ENCODE data around the gene GALM.
A peak's percentile ranks its signal among the peaks of the same experiment; 100 is the strongest.
"Not testable (repeated sequence)": the region's sequence is repeated elsewhere in the genome, so short reads cannot be mapped to it uniquely, and the experiment has no call there.

Gene GALM

GRCh38 chr2:38742797-38743559 is 77.1 kb downstream of the GALM start:
- no peak for DNase-seq (ENCODE audit: low spot score)

- no peak for DNase-seq (ENCODE audit: low spot score)
These were observed 77.9 kb downstream of the GALM start for GRCh38 chr2:38743672-38744398.

- DNase-seq (ENCODE audit: low spot score), result no peak
These were observed 78.5 kb downstream of the GALM start for GRCh38 chr2:38744399-38744780.

- DNase-seq (ENCODE audit: low spot score), result no peak
These were observed 79.4 kb downstream of the GALM start for GRCh38 chr2:38745267-38745666.

- DNase-seq (ENCODE audit: low spot score), result no peak
These were observed 81.1 kb downstream of the GALM start for GRCh38 chr2:38747007-38747424.

GRCh38 chr2:38747819-38748218 is 81.9 kb downstream of the GALM start:
- no peak for DNase-seq (ENCODE audit: low spot score)

- no peak for DNase-seq (ENCODE audit: low spot score)
These were observed 82.5 kb downstream of the GALM start for GRCh38 chr2:38748391-38748790.

GRCh38 chr2:38748943-38749804 is 83.3 kb downstream of the GALM start:
- no peak for DNase-seq (ENCODE audit: low spot score)

- DNase-seq (ENCODE audit: low spot score), result peak; percentile 85
These were observed 84.3 kb downstream of the GALM start for GRCh38 chr2:38750011-38750890.

- DNase-seq (ENCODE audit: low spot score), result peak; percentile 97
These were observed 85.1 kb downstream of the GALM start, which contains the start of gene SRSF7 for GRCh38 chr2:38750891-38751595. Gene SRSF7, minus strand, starts transcription at chr2:38751361. Its CDS starts 105 bp downstream, at chr2:38751256.

GRCh38 chr2:38751596-38752410 is 85.9 kb downstream of the GALM start:
- no peak for DNase-seq (ENCODE audit: low spot score)

GRCh38 chr2:38754049-38754448 is 88.1 kb downstream of the GALM start:
- DNase-seq (ENCODE audit: low spot score), result no peak

GRCh38 chr2:38754506-38754905 is 88.6 kb downstream of the GALM start:
- no peak for DNase-seq (ENCODE audit: low spot score)

- not testable (repeated sequence) for DNase-seq (ENCODE audit: low spot score)
These were observed 90.0 kb downstream of the GALM start for GRCh38 chr2:38755891-38756290.

GRCh38 chr2:38763228-38763627 is 97.3 kb downstream of the GALM start:
- DNase-seq (ENCODE audit: low spot score), result no peak

GRCh38 chr2:38763728-38764127 is 97.8 kb downstream of the GALM start:
- DNase-seq (ENCODE audit: low spot score), result no peak

GRCh38 chr2:38765149-38765548 is 99.2 kb downstream of the GALM start:
- DNase-seq (ENCODE audit: low spot score), result peak; percentile 42

GRCh38 chr2:38765551-38765950 is 99.6 kb downstream of the GALM start:
- DNase-seq (ENCODE audit: low spot score), result no peak

- peak; percentile 23 for DNase-seq (ENCODE audit: low spot score)
These were observed 105.7 kb downstream of the GALM start for GRCh38 chr2:38771632-38772031.

All from GM03348 (cell line).